NCI-H2081 treated with DMSO at 0.1 percent for 48 hours (cell line): Measurements from ENCODE around the gene IGF2BP1.
"Not testable (repeated sequence)": the region's sequence is repeated elsewhere in the genome, so short reads cannot be mapped to it uniquely, and the experiment has no call there.

Experiments used
- DNase-seq: peaks from one replicate; lab custom pipeline; 2025; lab: John Stamatoyannopoulos, UW

IGF2BP1 gene

DNA sequence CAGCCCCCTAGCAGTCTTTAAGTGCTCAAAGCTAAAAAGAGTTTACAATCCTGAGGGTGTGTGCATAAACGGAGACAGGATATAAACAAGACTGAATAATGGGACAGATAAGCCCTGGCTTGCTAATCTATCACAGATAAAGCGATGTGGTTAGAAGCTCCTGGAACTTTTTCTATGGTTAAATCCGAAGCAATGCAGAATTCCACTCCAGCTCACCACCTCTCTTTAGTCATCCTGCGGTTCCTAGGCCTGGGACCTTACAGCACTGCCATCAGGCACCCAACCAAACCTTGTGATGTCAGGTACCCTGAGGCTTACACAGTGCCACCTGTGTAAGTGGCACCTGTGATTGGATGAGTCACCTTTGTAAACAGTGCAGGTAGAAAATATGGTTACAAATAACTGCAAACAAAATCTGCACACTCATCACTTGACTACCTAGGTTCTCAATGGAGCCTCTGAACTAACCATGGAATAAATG is 103.9 kb downstream of the IGF2BP1 start:
- DNase-seq, result no peak

GRCh38 chr17:49103360-49103759 is 106.2 kb downstream of the IGF2BP1 start:
- not testable (repeated sequence) for DNase-seq

DNA sequence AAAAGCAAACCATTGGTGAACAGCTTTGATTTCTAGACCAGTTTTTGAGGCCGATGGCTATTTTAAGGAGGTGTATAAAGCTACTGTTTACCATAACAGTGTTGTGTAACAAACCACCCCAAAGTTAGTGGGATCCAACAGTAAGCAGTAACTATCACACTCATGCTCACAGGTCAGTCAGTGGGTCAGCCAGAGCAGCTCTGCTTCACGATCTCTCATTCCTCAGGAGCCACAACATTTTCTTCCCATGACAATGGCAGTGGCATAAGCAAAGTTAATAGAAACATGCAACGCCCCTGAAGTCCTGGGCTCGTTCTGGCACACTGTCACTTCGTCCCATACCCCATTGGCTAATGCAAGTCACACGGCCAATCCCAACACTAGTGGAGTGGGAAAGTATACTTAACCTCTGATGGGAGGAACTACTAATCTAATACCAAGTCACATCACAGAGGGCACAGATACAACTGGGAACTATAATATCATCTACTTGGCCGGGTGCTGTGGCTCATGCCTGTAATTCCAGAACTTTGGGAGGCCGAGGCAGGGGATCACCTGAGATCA is 107.4 kb downstream of the IGF2BP1 start:
- DNase-seq, result no peak
